Right lung (tissue), 5 donors: Measurements from ENCODE around the gene PPOX. TPM values are rescaled to one million over a fixed set of nuclear protein-coding genes. Genes with fewer than 3 reads are reported as not detected.
A peak's percentile ranks its signal among the peaks of the same experiment; 100 is the strongest.

Experiments
- DNase-seq, 2 donors: peaks; one replicate each; pipeline ENCODE4 v3.0.0-alpha.2; 2013
- polyA plus RNA-seq, 5 donors: library from polyadenylated mRNA; unstranded; fragments of 120-200 nt; gene quantifications; one replicate each; pipeline versions ENCODE4 v1.2.1 to v1.2.3, GENCODE V29; 2013; ENCODE audit warnings: inconsistent platforms in 1 of 5, low replicate concordance in 1 of 5; ENCODE audit not compliant: insufficient read length in 5 of 5, insufficient read depth in 1 of 5

PPOX gene
- polyA plus RNA-seq, 5 donors = 39.9 to 59.3 (median 45.1) TPM

DNA sequence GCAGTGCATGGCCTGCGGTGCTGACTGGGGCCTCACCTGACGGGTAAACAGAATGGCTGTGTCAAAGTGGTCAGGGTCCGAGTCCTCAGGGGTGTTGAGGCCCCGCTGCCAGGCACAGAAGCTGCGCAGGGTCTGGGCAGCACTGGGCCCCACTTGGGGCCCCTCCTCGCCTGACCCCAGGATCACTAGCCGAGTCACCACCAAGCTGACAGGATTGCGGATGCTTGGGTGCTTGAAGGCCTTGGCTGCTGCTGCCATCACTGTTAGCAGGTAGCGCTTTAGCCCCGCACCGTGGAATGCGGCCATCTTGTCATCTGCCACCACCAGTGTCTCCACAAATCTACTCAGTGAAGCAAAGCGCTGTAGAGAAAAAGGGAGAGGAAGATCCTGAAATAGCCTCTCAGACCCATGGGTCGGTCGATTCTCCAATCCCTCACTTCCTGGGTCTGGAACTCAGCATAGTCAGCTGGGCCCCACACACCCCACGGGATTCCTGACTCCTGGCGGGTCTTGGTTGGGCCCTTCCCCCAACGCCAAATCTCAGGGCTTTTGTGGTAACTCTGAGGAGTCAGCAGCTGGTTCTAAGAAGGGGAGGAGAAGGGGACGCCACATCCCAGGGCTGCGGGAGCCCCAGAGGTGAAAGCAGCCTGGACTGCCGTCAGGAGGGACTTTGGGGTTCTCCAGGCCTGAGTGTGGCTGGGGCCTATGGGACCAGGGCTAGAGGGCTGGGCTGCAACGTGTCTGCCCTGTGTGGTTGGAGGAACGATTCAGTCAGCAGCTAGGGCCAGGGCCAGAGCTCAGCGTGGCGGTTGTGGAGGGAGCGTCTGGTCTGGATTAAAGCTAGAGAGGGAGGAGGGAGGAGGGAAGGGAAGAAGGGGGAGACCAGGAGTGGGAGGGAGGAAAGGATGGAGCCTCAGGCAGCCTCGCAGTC, 30.6 kb downstream of the PPOX start:
- DNase-seq = no peak

DNA sequence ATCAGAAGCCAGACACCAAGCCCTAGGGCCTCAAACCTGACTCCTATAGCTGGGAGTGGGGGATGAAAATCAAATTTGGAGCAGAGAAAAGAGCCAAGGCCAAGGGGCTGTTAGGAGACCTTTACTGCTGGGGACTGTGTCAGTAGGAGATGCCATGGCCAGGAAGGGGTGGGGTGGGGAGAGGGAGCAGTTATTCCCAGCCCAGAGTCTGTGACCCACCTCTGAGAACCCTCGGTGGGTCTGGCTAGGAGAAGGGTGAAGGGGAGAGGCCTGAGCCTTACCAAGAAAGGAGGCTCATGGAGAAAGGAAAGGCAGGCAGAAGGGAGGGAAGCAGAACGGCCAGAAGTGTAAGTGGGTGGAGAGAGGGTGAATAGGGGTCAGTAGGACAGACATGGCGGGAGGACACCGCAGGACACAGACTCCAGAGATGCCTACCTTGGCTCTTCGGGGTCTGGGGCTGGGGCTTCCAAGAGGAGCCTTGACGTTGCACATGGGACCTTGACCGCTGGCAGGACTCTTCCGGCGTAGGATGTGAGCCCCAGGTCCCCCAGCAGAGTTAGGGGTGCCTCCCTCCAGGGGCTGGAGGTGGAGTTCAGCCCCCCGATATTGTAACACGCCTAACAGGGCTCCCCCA, 31.5 kb downstream of the PPOX start:
- no peak for DNase-seq

GRCh38 chr1:161198194-161198896, 32.1 kb downstream of the PPOX start:
- DNase-seq = no peak

- DNase-seq = peak; percentile 70 to 77
Observed at GRCh38 chr1:161198897-161199431, 32.7 kb downstream of the PPOX start, which contains the start of gene ADAMTS4. ADAMTS4 (minus strand) TSS chr1:161199054; CDS start chr1:161198627, 427 bp downstream.

GRCh38 chr1:161199506-161200139, 33.4 kb downstream of the PPOX start:
- no peak for DNase-seq

GRCh38 chr1:161200421-161200991, 34.3 kb downstream of the PPOX start:
- DNase-seq = no peak

DNA sequence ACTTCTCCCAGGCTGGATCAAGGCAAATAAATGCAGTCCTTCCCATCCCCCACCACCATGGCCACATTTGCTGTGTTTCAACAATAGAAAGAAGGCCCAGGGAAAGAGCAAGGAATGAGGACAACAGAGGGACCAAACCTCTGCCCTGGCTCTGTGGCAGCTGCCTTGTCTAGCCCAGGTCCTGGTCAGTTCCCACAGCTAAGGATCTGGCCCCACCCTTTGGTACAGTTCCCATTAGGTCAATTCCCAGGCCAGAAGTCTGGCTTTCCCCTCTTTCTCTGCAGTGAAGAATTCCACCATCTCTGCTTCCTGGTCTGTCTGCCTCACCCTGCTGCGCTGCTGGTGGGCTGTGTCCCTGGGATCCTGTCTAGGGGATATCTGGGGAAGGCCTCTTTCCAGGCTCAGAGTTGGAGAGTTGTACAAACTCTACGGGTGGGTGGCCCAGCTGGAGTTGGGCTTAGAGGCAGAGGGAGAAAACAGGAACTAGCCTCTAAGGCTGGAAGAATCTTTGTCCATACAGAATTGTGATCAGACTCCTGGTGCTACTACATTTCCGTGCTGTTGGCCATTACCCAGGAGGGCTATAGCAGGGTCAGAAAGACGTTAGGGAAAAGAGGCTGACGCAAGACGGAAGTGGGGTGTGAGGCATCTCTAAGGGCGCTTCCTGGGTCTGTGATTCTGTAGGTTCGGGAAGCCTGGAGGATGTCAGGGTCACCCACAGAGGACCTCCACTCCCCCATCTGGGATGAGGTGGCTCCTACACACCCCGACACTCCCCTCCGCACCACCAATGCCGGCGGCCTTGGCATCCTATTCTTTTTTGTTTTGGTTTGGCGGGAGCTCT, 35.0 kb downstream of the PPOX start:
- DNase-seq = peak in 1 of 2 donors; percentile 75

- DNase-seq = peak; percentile 96 to 98
Observed at GRCh38 chr1:161201836-161202712, 35.8 kb downstream of the PPOX start, which contains the start of gene NDUFS2. NDUFS2 (plus strand) TSS chr1:161202367; CDS start chr1:161202386, 19 bp downstream.

DNA sequence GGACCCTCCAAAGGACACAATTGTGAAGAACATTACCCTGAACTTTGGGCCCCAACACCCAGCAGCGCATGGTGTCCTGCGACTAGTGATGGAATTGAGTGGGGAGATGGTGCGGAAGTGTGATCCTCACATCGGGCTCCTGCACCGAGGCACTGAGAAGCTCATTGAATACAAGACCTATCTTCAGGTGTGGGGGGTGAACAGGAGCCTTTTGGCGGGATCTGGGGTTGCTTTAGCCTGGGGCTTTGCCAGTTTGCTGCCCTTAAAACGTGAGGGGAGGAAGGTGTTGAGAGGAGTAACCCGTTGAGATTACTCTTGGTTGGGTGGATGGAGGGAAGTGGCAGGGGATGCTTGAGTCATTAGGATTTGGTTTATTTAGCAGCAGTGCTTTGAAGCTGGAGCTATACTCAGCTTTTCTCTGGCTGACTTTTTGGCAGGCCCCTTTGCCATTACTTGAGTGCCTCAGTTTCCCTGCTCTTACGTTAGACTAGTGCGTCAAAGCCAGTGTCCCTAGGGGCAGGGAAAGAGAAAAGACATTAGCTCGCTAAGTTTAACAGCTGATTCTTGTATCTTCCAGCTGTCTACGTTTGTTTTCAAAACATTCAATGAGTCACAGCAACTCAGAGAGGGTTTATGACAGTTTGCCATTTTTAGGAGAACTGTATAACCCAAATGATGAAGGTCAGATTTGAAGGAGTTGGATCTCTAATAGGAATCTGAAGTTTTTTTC, 40.4 kb downstream of the PPOX start:
- no peak for DNase-seq

DNA sequence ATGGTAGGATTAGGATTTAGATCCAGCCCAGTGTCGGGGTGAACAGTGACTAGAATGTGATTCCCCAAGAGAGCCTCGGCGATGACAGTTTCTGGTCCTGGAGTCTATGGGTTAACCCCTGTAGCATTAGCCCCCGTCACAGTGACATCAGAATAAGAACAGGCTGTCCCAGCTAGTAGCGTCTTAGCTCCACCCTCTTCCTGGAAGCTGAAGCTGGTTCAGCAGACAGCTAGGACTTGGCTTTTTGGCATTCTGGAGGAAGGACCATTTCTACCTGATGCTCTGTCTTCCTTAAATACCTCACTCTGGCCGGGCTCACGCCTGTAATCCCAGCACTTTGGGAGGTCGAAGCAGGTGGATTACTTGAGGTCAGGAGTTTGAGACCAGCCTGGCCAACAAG, 40.9 kb downstream of the PPOX start:
- no peak for DNase-seq

DNA sequence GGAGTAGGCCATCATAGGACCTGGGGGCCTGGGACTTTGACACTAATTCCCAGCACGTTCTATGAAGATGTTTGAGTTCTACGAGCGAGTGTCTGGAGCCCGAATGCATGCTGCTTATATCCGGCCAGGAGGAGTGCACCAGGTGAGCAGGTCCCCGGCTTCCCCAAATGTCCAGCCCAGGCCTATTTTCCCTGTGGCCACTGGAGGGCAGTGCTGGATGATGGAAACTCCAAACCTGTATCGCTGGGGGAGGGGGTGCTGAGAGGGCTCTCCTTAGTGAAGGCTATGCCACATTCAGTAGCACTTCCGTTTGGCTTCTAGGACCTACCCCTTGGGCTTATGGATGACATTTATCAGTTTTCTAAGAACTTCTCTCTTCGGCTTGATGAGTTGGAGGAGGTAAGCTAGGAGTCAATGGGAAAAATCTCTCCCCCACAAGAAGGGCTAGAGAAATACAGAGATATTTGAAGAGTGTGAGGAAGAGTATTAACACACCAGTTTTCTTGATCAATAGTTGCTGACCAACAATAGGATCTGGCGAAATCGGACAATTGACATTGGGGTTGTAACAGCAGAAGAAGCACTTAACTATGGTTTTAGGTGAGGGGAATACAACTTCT, 43.7 kb downstream of the PPOX start:
- DNase-seq = no peak

DNA sequence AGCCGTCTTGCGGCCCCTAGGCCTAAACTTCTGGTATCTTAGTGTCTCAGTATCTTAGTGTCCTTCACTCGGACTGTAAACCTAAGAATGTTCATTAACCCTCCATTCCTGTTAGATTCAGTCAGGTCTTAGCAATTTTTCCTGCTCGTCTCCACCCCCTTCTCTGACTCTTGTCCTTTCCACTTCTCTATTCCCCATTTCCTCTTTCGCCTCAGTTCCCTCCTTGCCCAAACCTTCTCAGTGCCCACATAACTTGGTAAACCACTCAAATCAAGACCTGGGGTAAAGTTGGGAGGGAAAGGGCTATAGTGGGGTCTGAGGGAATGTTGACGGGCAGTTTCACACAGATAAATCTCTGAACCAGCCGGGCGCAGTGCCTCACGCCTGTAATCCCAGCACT, 48.1 kb downstream of the PPOX start:
- DNase-seq = no peak

GRCh38 chr1:161215076-161215475, 48.9 kb downstream of the PPOX start, which contains the start of gene FCER1G:
FCER1G (plus strand) TSS chr1:161215295; CDS start chr1:161215322, 27 bp downstream.
- no peak for DNase-seq

DNA sequence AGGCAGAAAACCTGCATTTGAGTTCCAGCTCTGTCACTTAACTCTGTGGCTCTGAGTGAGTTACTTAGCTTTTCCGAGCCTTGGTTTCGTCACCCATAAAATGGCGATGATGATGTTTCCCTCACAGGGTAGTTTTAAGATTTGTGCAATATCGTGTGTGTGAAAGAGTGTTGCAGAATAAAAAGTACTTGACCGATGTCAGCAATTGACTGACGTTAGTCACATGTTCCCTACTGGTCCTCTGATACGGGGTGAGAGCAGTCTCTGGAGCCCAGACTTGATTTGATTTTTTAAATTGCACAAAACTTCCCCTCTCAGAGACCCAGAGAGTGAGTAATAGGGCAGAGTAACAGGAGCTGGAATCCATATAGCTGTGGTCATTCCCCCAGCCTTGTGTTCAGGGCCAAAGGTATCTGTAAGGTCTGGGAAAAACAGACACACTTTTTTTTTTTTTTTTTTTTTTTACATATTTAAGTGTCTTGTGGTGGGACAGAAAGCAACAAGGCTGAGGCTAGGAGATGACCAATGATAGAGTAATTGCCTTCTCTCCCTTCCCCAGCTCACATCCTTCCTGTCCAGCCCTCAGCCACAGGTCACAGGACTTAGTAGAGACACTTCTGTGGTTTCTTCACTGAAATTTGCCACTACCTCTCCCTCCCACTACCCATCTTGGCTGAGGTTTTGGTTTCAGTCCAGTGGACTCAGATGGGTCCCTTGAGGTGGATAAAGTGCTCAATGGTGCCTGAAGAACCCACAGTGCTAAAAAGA, 50.9 kb downstream of the PPOX start:
- DNase-seq = no peak

GRCh38 chr1:161217831-161218230, 51.6 kb downstream of the PPOX start:
- no peak for DNase-seq

DNA sequence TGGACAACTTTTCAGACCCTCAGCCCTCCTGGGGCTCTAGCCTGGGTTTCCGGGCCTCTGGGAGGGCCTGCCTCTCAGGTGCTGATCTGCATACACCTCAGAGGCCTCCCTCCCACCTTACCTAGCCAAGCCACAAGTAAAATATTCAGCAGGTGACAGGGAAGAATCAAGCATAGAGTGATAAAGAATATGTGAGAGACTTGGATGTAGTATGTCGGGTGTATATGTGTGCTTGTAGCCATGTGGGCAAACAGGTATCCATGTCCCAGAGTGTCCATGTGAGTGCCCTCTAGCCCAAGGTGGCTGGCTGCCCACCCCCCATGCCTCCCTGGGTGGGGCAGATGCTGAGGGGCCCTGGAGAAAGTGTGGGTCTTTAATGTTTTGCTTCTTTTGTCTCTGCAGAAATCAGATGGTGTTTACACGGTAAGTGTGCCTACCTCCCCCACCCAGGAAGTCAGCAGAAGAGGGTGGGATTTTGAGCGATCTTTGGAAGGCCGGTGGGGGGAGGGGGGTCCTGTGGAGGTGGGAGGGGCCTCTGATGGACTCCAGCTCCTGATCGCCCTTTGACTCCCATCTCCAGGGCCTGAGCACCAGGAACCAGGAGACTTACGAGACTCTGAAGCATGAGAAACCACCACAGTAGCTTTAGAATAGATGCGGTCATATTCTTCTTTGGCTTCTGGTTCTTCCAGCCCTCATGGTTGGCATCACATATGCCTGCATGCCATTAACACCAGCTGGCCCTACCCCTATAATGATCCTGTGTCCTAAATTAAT, 52.3 kb downstream of the PPOX start:
- no peak for DNase-seq
